Esophagus squamous epithelium (tissue), 4 donors: ENCODE measurements around the gene PKP4.

ENCODE experiments used
- CTCF ChIP-seq, 6 experiments: fragments of 450-650 bp in 4 of 6; fragments of 200-600 bp in 2 of 6; sonication (generic) in 2 of 6; IDR thresholded peaks; one replicate each; pipeline ENCODE4 v1.5.1; 2016 to 2019; ENCODE audit warnings: antibody characterized with exemption in 6 of 6, mild to moderate bottlenecking in 4 of 6, moderate library complexity in 4 of 6
- POLR2A ChIP-seq, 4 donors: fragments of 450-650 bp; IDR thresholded peaks; one replicate each; pipeline ENCODE4 v1.6.1; 2017; ENCODE audit warnings: antibody characterized with exemption in 4 of 4, mild to moderate bottlenecking in 4 of 4, moderate library complexity in 3 of 4

- no peak for TF ChIP-seq CTCF (IDR thresholded peaks at IDR 0.05)
- TF ChIP-seq POLR2A (IDR thresholded peaks at IDR 0.05) = no peak
Observed at GRCh38 chr2:158666969-158667368, 210.2 kb downstream of the PKP4 start.
